Liver (tissue), 9 donors: ENCODE measurements around the gene CDC27. TPM values are rescaled to one million over a fixed set of nuclear protein-coding genes. Genes with fewer than 3 reads are reported as not detected.

Experiments used
- DNase-seq: peaks from one replicate; pipeline ENCODE4 v3.0.0-alpha.2; 2017; ENCODE audit warnings: low spot score
- H3K27ac ChIP-seq, 2 donors: one replicate each; pipeline ENCODE4 v1.7.0; 2013; ENCODE audit warnings: inconsistent platforms in 2 of 2, low read length in 2 of 2, control low read depth in 1 of 2, low read depth in 1 of 2, mild to moderate bottlenecking in 1 of 2
- H3K27me3 ChIP-seq, 4 donors: one replicate each; pipeline versions ENCODE4 v1.6.1 to v1.7.0; 2013; ENCODE audit warnings: low read length in 3 of 4, inconsistent platforms in 1 of 4, mild to moderate bottlenecking in 1 of 4, moderate library complexity in 1 of 4; ENCODE audit not compliant: control insufficient read depth in 4 of 4, insufficient read depth in 4 of 4
- H3K36me3 ChIP-seq, 4 donors: one replicate each; pipeline versions ENCODE4 v1.6.1 to v1.7.0; 2013; ENCODE audit warnings: low read length in 3 of 4, mild to moderate bottlenecking in 3 of 4, low read depth in 1 of 4, moderate library complexity in 1 of 4; ENCODE audit not compliant: control insufficient read depth in 4 of 4, insufficient read depth in 3 of 4
- H3K4me1 ChIP-seq, 4 donors: one replicate each; pipeline versions ENCODE4 v1.6.1 to v1.7.0; 2013; ENCODE audit warnings: low read length in 3 of 4, mild to moderate bottlenecking in 3 of 4, moderate library complexity in 1 of 4; ENCODE audit not compliant: control insufficient read depth in 4 of 4, insufficient read depth in 4 of 4
- H3K4me3 ChIP-seq, 3 donors: one replicate each; pipeline versions ENCODE4 v1.6.1 to v1.7.0; 2013; ENCODE audit warnings: low read length in 3 of 3, control low read depth in 1 of 3, low read depth in 1 of 3, mild to moderate bottlenecking in 1 of 3
- H3K9ac ChIP-seq, 2 donors: one replicate each; pipeline ENCODE4 v1.7.0; 2013; ENCODE audit warnings: low read length in 2 of 2, mild to moderate bottlenecking in 2 of 2, moderate library complexity in 2 of 2, control low read depth in 1 of 2, low read depth in 1 of 2
- H3K9me3 ChIP-seq, 4 donors: one replicate each; pipeline versions ENCODE4 v1.6.1 to v1.7.0; 2013; ENCODE audit warnings: low read length in 3 of 4; ENCODE audit not compliant: control insufficient read depth in 4 of 4
- ATF3 ChIP-seq: IDR thresholded peaks from 2 replicates; pipeline ENCODE4 v1.6.1; 2016; ENCODE audit warnings: antibody characterized with exemption
- CTCF ChIP-seq: fragments of 150-350 bp; IDR thresholded peaks from 2 replicates; pipeline ENCODE4 v1.5.1; 2017; ENCODE audit warnings: improper control_type of control experiment, low read depth, low read length; ENCODE audit not compliant: missing input control
- EGR1 ChIP-seq, 2 donors: IDR thresholded peaks; 2 replicates each; pipeline ENCODE4 v1.6.1; 2016 to 2018; ENCODE audit warnings: antibody characterized with exemption in 2 of 2, low read depth in 2 of 2
- FOXA1 ChIP-seq: IDR thresholded peaks from 2 replicates; pipeline ENCODE4 v1.6.1; 2016; ENCODE audit warnings: antibody characterized with exemption
- FOXA2 ChIP-seq: IDR thresholded peaks from 2 replicates; pipeline ENCODE4 v1.6.1; 2016; ENCODE audit warnings: antibody characterized with exemption
- GABPA ChIP-seq, 2 donors: IDR thresholded peaks in 1 of 2; conservative IDR thresholded peaks in 1 of 2; 2 replicates each; pipeline ENCODE4 v1.6.1; 2016; ENCODE audit warnings: antibody characterized with exemption in 2 of 2, mild to moderate bottlenecking in 1 of 2, moderate library complexity in 1 of 2
- JUND ChIP-seq, 2 donors: IDR thresholded peaks; 2 replicates each; pipeline ENCODE4 v1.6.1; 2016; ENCODE audit warnings: antibody characterized with exemption in 2 of 2
- MAX ChIP-seq: IDR thresholded peaks from 2 replicates; pipeline ENCODE4 v1.6.1; 2016; ENCODE audit warnings: antibody characterized with exemption
- REST ChIP-seq: IDR thresholded peaks from 2 replicates; pipeline ENCODE4 v1.6.1; 2016; ENCODE audit warnings: antibody characterized with exemption, mild to moderate bottlenecking
- RXRA ChIP-seq, 2 donors: IDR thresholded peaks; 2 replicates each; pipeline ENCODE4 v1.6.1; 2017 to 2018; ENCODE audit warnings: antibody characterized with exemption in 2 of 2, mild to moderate bottlenecking in 1 of 2
- YY1 ChIP-seq: IDR thresholded peaks from 2 replicates; pipeline ENCODE4 v1.6.1; 2016; ENCODE audit warnings: antibody characterized with exemption, mild to moderate bottlenecking
- WGBS: extraction: QIAGEN DNeasy Blood & Tissue Kit; methylation state at CpG from one replicate; pipeline ENCODE4 v1.1.7; 2013; 5-methylcytosine and 5-hydroxymethylcytosine counted together
- polyA plus RNA-seq, 2 donors: library from polyadenylated mRNA; stranded (reverse) in 1 of 2; unstranded in 1 of 2; fragments of 200-250 nt in 1 of 2; fragments of >200 nt in 1 of 2; fragmentation: Nextera tagmentation in 1 of 2; extraction: Ambion mirVana in 1 of 2; gene quantifications; one replicate each; pipeline versions ENCODE4 v1.2.1 to v1.2.3, GENCODE V29; 2013 to 2015
- total RNA-seq, 2 donors: library from RNA; depleted of rRNA; stranded (reverse); fragments of >200 nt; gene quantifications; one replicate each; pipeline ENCODE4 v1.2.3, GENCODE V29; 2014
- TF ChIP-seq, protein P1 (sequence below): IDR thresholded peaks from 2 replicates; pipeline ENCODE4 v1.6.1; 2016; ENCODE audit warnings: antibody characterized with exemption
- donor health status: healthy.
- donor health status: healthy.
- donor health status: healthy.
- donor health status: healthy.
- donor health status: healthy.

Gene CDC27
- total and polyA plus RNA-seq, 4 donors, result 16.8 to 148 (median 27.1) TPM

DNA sequence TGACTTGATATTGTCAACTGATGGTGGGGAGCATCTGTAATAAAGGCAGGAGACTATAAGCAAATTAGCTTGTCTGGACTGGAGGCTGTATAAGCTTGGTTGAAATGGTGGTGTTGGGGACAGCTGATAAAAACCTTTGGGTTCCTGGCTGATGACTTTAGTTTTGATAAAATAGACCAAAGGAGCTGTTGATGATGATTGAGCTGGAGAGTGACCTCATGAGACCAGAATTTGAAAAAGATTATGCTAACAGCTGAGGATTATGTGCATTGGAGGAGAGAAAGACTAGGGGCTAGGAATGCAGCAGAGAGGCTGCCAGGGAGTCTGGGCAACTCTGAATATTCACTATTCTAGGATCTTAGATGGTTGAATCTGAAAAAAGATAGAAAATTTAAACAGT is 8.7 kb upstream of the CDC27 start:
- Histone ChIP-seq H3K4me3 (no peak overlapping the region), H3K36me3 (no peaks in the 10 kb centered on the region), H3K27me3 (no peaks in the 10 kb centered on the region), H3K9ac (no peak overlapping the region), H3K4me1 (no peaks in the 10 kb centered on the region), H3K9me3 (no peaks in the 10 kb centered on the region), H3K27ac (no peak overlapping the region)
- TF ChIP-seq MAX (no peak), YY1 (no peak), GABPA (IDR thresholded peaks at IDR 0.05 in 1 of 2, conservative IDR thresholded peaks at IDR 0.05 in 1 of 2) (no peak), FOXA2 (no peak), FOXA1 (no peak)
- TF ChIP-seq, protein P1, sequence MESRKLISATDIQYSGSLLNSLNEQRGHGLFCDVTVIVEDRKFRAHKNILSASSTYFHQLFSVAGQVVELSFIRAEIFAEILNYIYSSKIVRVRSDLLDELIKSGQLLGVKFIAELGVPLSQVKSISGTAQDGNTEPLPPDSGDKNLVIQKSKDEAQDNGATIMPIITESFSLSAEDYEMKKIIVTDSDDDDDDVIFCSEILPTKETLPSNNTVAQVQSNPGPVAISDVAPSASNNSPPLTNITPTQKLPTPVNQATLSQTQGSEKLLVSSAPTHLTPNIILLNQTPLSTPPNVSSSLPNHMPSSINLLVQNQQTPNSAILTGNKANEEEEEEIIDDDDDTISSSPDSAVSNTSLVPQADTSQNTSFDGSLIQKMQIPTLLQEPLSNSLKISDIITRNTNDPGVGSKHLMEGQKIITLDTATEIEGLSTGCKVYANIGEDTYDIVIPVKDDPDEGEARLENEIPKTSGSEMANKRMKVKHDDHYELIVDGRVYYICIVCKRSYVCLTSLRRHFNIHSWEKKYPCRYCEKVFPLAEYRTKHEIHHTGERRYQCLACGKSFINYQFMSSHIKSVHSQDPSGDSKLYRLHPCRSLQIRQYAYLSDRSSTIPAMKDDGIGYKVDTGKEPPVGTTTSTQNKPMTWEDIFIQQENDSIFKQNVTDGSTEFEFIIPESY, result no peak
- no peak for DNase-seq

- no peak overlapping the region for H3K27ac ChIP-seq
- H3K27me3 ChIP-seq, result no peaks in the 10 kb centered on the region
- no peak for TF ChIP-seq EGR1 (IDR thresholded peaks at IDR 0.05; ENCODE audit: low read depth in 2 of 2)
- TF ChIP-seq, protein P1, result no peak
- no peak for TF ChIP-seq JUND (IDR thresholded peaks at IDR 0.05)
- no peak for TF ChIP-seq CTCF
- TF ChIP-seq GABPA (IDR thresholded peaks at IDR 0.05 in 1 of 2, conservative IDR thresholded peaks at IDR 0.05 in 1 of 2), result no peak
- TF ChIP-seq ATF3, result no peak
- TF ChIP-seq FOXA2, result no peak
- TF ChIP-seq REST, result no peak
- TF ChIP-seq RXRA (IDR thresholded peaks at IDR 0.05), result no peak
- no peak for TF ChIP-seq FOXA1
- H3K4me1 ChIP-seq, result no peaks in the 10 kb centered on the region
- 96% methylated on average over 4 of the region's 4 CpGs for WGBS
- H3K36me3 ChIP-seq, result no peaks in the 10 kb centered on the region
- no peak for DNase-seq
- no peaks in the 10 kb centered on the region for H3K9me3 ChIP-seq
- no peak overlapping the region for H3K9ac ChIP-seq
- no peak overlapping the region for H3K4me3 ChIP-seq
Measured at GRCh38 chr17:47193931-47194511, 4.9 kb upstream of the CDC27 start.
